NCI-H2171 treated with DMSO at 0.1 percent for 48 hours (cell line): ENCODE results near the gene CDKN2AIP.
"Not testable (repeated sequence)": the region's sequence is repeated elsewhere in the genome, so short reads cannot be mapped to it uniquely, and the experiment has no call there.

Experiments
- DNase-seq: peaks from one replicate; lab custom pipeline; 2025; lab: John Stamatoyannopoulos, UW

CDKN2AIP gene

GRCh38 chr4:183448436-183448835, 4.0 kb downstream of the CDKN2AIP start:
- no peak for DNase-seq

- DNase-seq, result no peak
Observed at GRCh38 chr4:183449193-183449882, 4.9 kb downstream of the CDKN2AIP start.

GRCh38 chr4:183450108-183450507, 5.7 kb downstream of the CDKN2AIP start:
- no peak for DNase-seq

GRCh38 chr4:183455431-183456195, 11.2 kb downstream of the CDKN2AIP start:
- DNase-seq, result no peak

GRCh38 chr4:183458005-183458404, 13.6 kb downstream of the CDKN2AIP start:
- DNase-seq, result no peak

GRCh38 chr4:183463903-183464619, 19.6 kb downstream of the CDKN2AIP start:
- not testable (repeated sequence) for DNase-seq

- not testable (repeated sequence) for DNase-seq
Observed at GRCh38 chr4:183465879-183466278, 21.4 kb downstream of the CDKN2AIP start.

- DNase-seq, result no peak
Observed at GRCh38 chr4:183467246-183467645, 22.8 kb downstream of the CDKN2AIP start.

- no peak for DNase-seq
Observed at GRCh38 chr4:183468210-183469095, 24.0 kb downstream of the CDKN2AIP start.

GRCh38 chr4:183469285-183469684, 24.8 kb downstream of the CDKN2AIP start:
- no peak for DNase-seq

- no peak for DNase-seq
Observed at GRCh38 chr4:183469936-183470335, 25.5 kb downstream of the CDKN2AIP start.

- DNase-seq, result no peak
Observed at GRCh38 chr4:183470821-183471220, 26.4 kb downstream of the CDKN2AIP start.

- DNase-seq, result peak; percentile 33
Observed at GRCh38 chr4:183471946-183472708, 27.7 kb downstream of the CDKN2AIP start.

- no peak for DNase-seq
Observed at GRCh38 chr4:183478123-183478522, 33.7 kb downstream of the CDKN2AIP start.

GRCh38 chr4:183478926-183479325, 34.5 kb downstream of the CDKN2AIP start:
- no peak for DNase-seq

GRCh38 chr4:183482515-183483095, 38.2 kb downstream of the CDKN2AIP start:
- not testable (repeated sequence) for DNase-seq

GRCh38 chr4:183483997-183484396, 39.6 kb downstream of the CDKN2AIP start:
- DNase-seq, result no peak

GRCh38 chr4:183485411-183486160, 41.1 kb downstream of the CDKN2AIP start:
- DNase-seq, result no peak

GRCh38 chr4:183492791-183493222, 48.4 kb downstream of the CDKN2AIP start:
- DNase-seq, result no peak

GRCh38 chr4:183493246-183493645, 48.8 kb downstream of the CDKN2AIP start:
- no peak for DNase-seq
